HG02623 (cell line): Measurements from ENCODE around the gene TMEM72.
A peak's percentile ranks its signal among the peaks of the same experiment; 100 is the strongest.

Experiments used
- ATAC-seq: cut with Tn5 transposase; IDR thresholded peaks from one replicate; pipeline ENCODE4 v1.9.1; 2021; ENCODE audit warnings: moderate library complexity; ENCODE audit not compliant: unreplicated experiment

TMEM72 gene

GRCh38 chr10:44952779-44953231, 41.7 kb downstream of the TMEM72 start:
- ATAC-seq = no peak

GRCh38 chr10:44954042-44954441, 42.9 kb downstream of the TMEM72 start:
- no peak for ATAC-seq

GRCh38 chr10:44954962-44955361, 43.8 kb downstream of the TMEM72 start:
- no peak for ATAC-seq

GRCh38 chr10:44955413-44956070, 44.4 kb downstream of the TMEM72 start:
- ATAC-seq = no peak

- no peak for ATAC-seq
Measured at GRCh38 chr10:44956226-44956625, 45.1 kb downstream of the TMEM72 start.

- no peak for ATAC-seq
Measured at GRCh38 chr10:44956717-44957706, 45.9 kb downstream of the TMEM72 start.

- no peak for ATAC-seq
Measured at GRCh38 chr10:44958196-44958897, 47.2 kb downstream of the TMEM72 start.

GRCh38 chr10:44958898-44959246, 47.7 kb downstream of the TMEM72 start:
- ATAC-seq = no peak

- ATAC-seq = peak; percentile 95
Measured at GRCh38 chr10:44959247-44960087, 48.3 kb downstream of the TMEM72 start, which contains the start of gene RASSF4. Gene RASSF4 (plus strand): TSS chr10:44959802. CDS start chr10:44970203, 10,401 bp downstream.

GRCh38 chr10:44960088-44960460, 48.9 kb downstream of the TMEM72 start:
- ATAC-seq = no peak

GRCh38 chr10:44960482-44961229, 49.5 kb downstream of the TMEM72 start:
- no peak for ATAC-seq

- ATAC-seq = no peak
Measured at GRCh38 chr10:44961230-44961571, 50.1 kb downstream of the TMEM72 start.

GRCh38 chr10:44961931-44962750, 51.0 kb downstream of the TMEM72 start:
- no peak for ATAC-seq

GRCh38 chr10:44962870-44963738, 52.0 kb downstream of the TMEM72 start:
- no peak for ATAC-seq

- no peak for ATAC-seq
Measured at GRCh38 chr10:44963772-44964633, 52.9 kb downstream of the TMEM72 start.

GRCh38 chr10:44965104-44965503, 54.0 kb downstream of the TMEM72 start:
- ATAC-seq = no peak

GRCh38 chr10:44965651-44966097, 54.5 kb downstream of the TMEM72 start:
- peak; percentile 30 for ATAC-seq
